22Rv1 (cell line): Measurements from ENCODE around the gene NOS3.

ENCODE experiments used
- ZFX ChIP-seq: fragments of 450-650 bp; IDR thresholded peaks from 2 replicates; pipeline ENCODE4 v1.6.1; 2017; ENCODE audit warnings: antibody characterized with exemption, borderline replicate concordance
- TF ChIP-seq, protein P1 (sequence below): fragments of 450-650 bp; IDR thresholded peaks from 2 replicates; pipeline ENCODE4 v1.5.1; 2017; ENCODE audit warnings: mild to moderate bottlenecking

DNA sequence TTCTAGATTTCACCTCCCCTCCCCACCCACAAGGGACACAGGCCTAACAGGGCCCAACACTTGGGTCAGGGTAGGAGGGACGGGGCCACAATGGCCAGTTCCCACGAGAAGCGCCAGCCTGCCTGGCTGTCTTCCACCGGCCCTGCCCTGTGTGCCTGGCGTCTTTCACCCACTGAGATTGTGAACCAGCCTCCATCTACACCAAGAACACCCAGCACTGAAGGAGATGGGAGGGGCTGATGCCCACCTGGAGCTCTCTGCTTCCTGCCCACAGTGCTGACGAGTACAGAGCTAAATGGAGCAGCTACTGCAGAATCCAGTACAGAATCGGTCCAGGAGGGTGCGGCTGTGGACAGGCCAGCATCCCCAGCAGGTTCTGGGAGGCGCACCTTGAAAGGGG lies 55.1 kb downstream of the NOS3 start:
- TF ChIP-seq, protein P1, sequence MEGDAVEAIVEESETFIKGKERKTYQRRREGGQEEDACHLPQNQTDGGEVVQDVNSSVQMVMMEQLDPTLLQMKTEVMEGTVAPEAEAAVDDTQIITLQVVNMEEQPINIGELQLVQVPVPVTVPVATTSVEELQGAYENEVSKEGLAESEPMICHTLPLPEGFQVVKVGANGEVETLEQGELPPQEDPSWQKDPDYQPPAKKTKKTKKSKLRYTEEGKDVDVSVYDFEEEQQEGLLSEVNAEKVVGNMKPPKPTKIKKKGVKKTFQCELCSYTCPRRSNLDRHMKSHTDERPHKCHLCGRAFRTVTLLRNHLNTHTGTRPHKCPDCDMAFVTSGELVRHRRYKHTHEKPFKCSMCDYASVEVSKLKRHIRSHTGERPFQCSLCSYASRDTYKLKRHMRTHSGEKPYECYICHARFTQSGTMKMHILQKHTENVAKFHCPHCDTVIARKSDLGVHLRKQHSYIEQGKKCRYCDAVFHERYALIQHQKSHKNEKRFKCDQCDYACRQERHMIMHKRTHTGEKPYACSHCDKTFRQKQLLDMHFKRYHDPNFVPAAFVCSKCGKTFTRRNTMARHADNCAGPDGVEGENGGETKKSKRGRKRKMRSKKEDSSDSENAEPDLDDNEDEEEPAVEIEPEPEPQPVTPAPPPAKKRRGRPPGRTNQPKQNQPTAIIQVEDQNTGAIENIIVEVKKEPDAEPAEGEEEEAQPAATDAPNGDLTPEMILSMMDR: no peak
- no peak for TF ChIP-seq ZFX
